Measurements from ENCODE around the gene MARS1.

The MARS1 gene

DNA sequence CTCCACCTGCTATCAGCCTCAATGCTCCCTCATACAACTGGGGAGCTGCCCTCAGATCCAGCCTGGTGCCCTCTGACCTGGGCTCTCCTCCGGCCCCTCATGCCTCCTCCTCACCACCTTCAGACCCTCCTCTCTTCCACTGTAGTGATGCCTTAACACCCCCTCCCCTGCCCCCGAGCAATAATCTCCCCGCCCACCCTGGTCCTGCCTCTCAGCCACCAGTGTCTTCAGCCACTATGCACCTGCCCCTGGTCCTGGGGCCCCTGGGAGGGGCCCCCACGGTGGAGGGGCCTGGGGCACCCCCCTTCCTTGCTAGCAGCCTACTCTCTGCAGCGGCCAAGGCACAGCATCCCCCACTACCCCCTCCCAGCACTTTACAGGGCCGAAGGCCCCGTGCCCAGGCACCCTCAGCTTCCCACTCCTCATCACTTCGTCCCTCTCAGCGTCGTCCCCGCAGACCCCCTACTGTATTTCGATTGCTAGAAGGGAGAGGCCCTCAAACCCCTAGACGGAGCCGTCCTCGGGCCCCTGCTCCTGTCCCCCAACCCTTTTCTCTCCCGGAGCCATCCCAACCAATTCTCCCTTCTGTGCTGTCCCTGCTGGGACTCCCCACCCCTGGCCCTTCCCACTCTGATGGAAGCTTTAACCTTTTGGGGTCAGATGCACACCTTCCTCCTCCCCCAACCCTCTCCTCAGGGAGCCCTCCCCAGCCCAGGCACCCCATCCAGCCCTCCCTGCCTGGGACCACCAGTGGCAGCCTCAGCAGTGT is 37.9 kb downstream of the MARS1 start:
- Histone ChIP-seq H3K27me3 (replicated peaks; ENCODE audit: control insufficient read depth, insufficient read depth, low read length) (no peaks in the 10 kb centered on the region), H3K36me3 (ENCODE audit: control insufficient read depth, insufficient read depth, low read length) (peaks cover 37% of the 10 kb centered on the region), H3K4me3 (replicated peaks; ENCODE audit: low read depth, low read length) (no peak overlapping the region)
- DNase-seq (ENCODE audit: extremely low read depth, insufficient read length): no peak
- TF ChIP-seq CTCF (IDR thresholded peaks at IDR 0.05; ENCODE audit: insufficient read depth, low read length, poor library complexity, severe bottlenecking): no peak

DNA sequence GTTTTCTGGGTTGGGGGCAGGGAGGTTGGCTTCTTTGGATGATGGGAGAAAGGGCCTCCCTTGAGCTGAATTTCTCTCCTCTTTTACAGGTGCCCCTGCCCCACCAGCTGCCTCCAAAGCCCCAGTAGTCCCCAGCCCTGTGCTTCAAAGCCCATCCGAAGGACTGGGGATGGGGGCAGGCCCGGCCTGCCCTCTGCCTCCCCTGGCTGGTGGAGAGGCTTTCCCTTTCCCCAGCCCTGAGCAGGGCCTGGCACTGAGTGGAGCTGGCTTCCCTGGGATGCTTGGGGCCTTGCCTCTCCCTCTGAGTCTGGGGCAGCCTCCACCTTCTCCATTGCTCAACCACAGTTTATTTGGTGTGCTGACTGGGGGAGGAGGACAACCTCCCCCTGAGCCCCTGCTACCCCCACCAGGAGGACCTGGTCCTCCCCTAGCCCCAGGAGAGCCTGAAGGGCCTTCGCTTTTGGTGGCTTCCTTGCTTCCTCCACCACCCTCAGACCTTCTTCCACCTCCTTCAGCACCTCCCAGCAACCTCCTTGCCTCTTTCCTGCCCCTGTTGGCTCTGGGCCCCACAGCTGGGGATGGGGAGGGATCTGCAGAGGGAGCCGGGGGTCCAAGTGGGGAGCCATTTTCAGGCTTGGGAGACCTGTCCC is 38.7 kb downstream of the MARS1 start:
- Histone ChIP-seq H3K27me3 (replicated peaks; ENCODE audit: control insufficient read depth, insufficient read depth, low read length) (no peaks in the 10 kb centered on the region), H3K4me3 (replicated peaks; ENCODE audit: low read depth, low read length) (no peak overlapping the region), H3K36me3 (ENCODE audit: control insufficient read depth, insufficient read depth, low read length) (peaks cover 37% of the 10 kb centered on the region)
- DNase-seq (ENCODE audit: extremely low read depth, insufficient read length): no peak
- TF ChIP-seq CTCF (IDR thresholded peaks at IDR 0.05; ENCODE audit: insufficient read depth, low read length, poor library complexity, severe bottlenecking): no peak

GRCh38 chr12:57527184-57527583 is 39.3 kb downstream of the MARS1 start:
- no peaks in the 10 kb centered on the region for H3K27me3 ChIP-seq (replicated peaks; ENCODE audit: control insufficient read depth, insufficient read depth, low read length)
- no peak overlapping the region for H3K4me3 ChIP-seq (replicated peaks; ENCODE audit: low read depth, low read length)
- DNase-seq (ENCODE audit: extremely low read depth, insufficient read length): no peak
- H3K36me3 ChIP-seq (ENCODE audit: control insufficient read depth, insufficient read depth, low read length): peaks cover 37% of the 10 kb centered on the region
- TF ChIP-seq CTCF (IDR thresholded peaks at IDR 0.05; ENCODE audit: insufficient read depth, low read length, poor library complexity, severe bottlenecking): no peak

- H3K4me3 ChIP-seq (replicated peaks; ENCODE audit: low read depth, low read length): no peak overlapping the region
- no peak for DNase-seq (ENCODE audit: extremely low read depth, insufficient read length)
- H3K36me3 ChIP-seq (ENCODE audit: control insufficient read depth, insufficient read depth, low read length): peaks cover 45% of the 10 kb centered on the region
- H3K27me3 ChIP-seq (replicated peaks; ENCODE audit: control insufficient read depth, insufficient read depth, low read length): no peaks in the 10 kb centered on the region
- TF ChIP-seq CTCF (IDR thresholded peaks at IDR 0.05; ENCODE audit: insufficient read depth, low read length, poor library complexity, severe bottlenecking): no peak
Measured at GRCh38 chr12:57528176-57528575, 40.3 kb downstream of the MARS1 start.

DNA sequence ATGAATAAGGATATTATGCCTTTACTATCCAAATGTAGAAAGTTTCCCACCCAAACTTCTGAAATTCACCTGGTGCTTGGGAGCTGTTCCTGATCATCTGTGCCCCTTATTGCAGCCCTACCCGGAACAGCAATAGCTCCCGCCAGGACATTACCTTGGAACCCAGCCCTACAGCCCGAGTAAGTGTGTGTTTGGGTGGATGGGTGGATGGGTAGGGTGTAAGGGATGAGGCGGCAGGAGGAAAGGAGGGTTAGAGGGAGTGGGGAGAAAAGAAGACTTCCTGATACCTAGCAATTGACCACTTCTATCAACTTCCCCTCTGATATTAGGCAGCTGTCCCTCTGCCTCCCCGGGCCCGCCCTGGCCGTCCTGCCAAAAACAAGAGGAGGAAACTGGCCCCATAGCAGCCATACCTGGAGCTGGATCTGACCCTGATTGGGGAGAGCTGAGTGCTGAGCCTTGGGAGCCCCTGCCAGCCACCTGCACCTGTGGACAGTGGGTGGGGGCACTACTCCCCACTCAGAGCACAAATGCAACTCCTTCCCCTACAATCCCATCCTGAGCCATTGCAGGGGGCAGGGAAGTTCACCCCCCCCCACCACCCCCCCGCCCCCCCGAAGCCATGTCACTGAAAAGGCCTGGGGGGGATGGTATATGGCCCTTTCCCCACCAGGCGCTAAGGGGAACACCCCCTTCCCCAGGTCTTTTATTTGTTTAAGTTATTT is 41.1 kb downstream of the MARS1 start:
- Histone ChIP-seq H3K36me3 (ENCODE audit: control insufficient read depth, insufficient read depth, low read length) (peaks cover 48% of the 10 kb centered on the region), H3K4me3 (replicated peaks; ENCODE audit: low read depth, low read length) (no peak overlapping the region), H3K27me3 (replicated peaks; ENCODE audit: control insufficient read depth, insufficient read depth, low read length) (no peaks in the 10 kb centered on the region)
- DNase-seq (ENCODE audit: extremely low read depth, insufficient read length): no peak
- no peak for TF ChIP-seq CTCF (IDR thresholded peaks at IDR 0.05; ENCODE audit: insufficient read depth, low read length, poor library complexity, severe bottlenecking)
